Esophagus squamous epithelium (tissue), 4 donors: ENCODE results near the gene NXNL2.

Experiments used
- CTCF ChIP-seq, 6 experiments: fragments of 450-650 bp in 4 of 6; fragments of 200-600 bp in 2 of 6; sonication (generic) in 2 of 6; IDR thresholded peaks; one replicate each; pipeline ENCODE4 v1.5.1; 2016 to 2019; ENCODE audit warnings: antibody characterized with exemption in 6 of 6, mild to moderate bottlenecking in 4 of 6, moderate library complexity in 4 of 6
- POLR2A ChIP-seq, 4 donors: fragments of 450-650 bp; IDR thresholded peaks; one replicate each; pipeline ENCODE4 v1.6.1; 2017; ENCODE audit warnings: antibody characterized with exemption in 4 of 4, mild to moderate bottlenecking in 4 of 4, moderate library complexity in 3 of 4

- TF ChIP-seq CTCF (IDR thresholded peaks at IDR 0.05) (no peak), POLR2A (IDR thresholded peaks at IDR 0.05) (no peak)
These were observed 52.2 kb downstream of the NXNL2 start for GRCh38 chr9:88587182-88587581.
